GM23338 (cell line): ENCODE data around the gene PRSS21. TPM values are rescaled to one million over a fixed set of nuclear protein-coding genes. Genes with fewer than 3 reads are reported as not detected.

ENCODE experiments used
- ATAC-seq: fragments of 200-7000 bp; cut with Tn5 transposase; 3 replicates; pipeline ENCODE4 v1.9.1; 2020
- DNase-seq: peaks from one replicate; pipeline ENCODE4 v3.0.0-alpha.2; 2015; ENCODE audit warnings: low spot score
- H2AFZ ChIP-seq: fragments of 200-600 bp; sonication (generic); 2 replicates; pipeline ENCODE4 v1.8.0; 2016; ENCODE audit warnings: antibody characterized with exemption, mild to moderate bottlenecking, moderate library complexity
- H3F3A ChIP-seq: fragments of 200-600 bp; sonication (generic); replicated peaks from 2 replicates; pipeline ENCODE4 v1.8.0; 2017; ENCODE audit warnings: antibody characterized with exemption, mixed run types, low read depth
- H3K27ac ChIP-seq: fragments of 200-600 bp; sonication (generic); 2 replicates; pipeline ENCODE4 v1.6.1; 2016; ENCODE audit warnings: low read depth
- H3K27me3 ChIP-seq: fragments of 200-600 bp; sonication (generic); 2 replicates; pipeline ENCODE4 v1.8.0; 2016; ENCODE audit warnings: mild to moderate bottlenecking, mixed run types, moderate library complexity; ENCODE audit not compliant: insufficient read depth
- H3K36me3 ChIP-seq: fragments of 200-600 bp; sonication (generic); 2 replicates; pipeline ENCODE4 v1.8.0; 2016; ENCODE audit warnings: mild to moderate bottlenecking; ENCODE audit not compliant: insufficient read depth
- H3K4me1 ChIP-seq: fragments of 200-600 bp; sonication (generic); 2 replicates; pipeline ENCODE4 v1.8.0; 2016; ENCODE audit warnings: mild to moderate bottlenecking, moderate library complexity; ENCODE audit not compliant: insufficient read depth
- H3K4me2 ChIP-seq: fragments of 200-600 bp; sonication (generic); 2 replicates; pipeline ENCODE4 v1.7.1; 2017; ENCODE audit warnings: mixed run types
- H3K4me3 ChIP-seq: fragments of 200-600 bp; sonication (generic); 2 replicates; pipeline ENCODE4 v1.6.1; 2016; ENCODE audit warnings: mixed run types
- H3K79me2 ChIP-seq: fragments of 200-600 bp; sonication (generic); replicated peaks from 2 replicates; pipeline ENCODE4 v1.8.0; 2017; ENCODE audit warnings: mild to moderate bottlenecking; ENCODE audit not compliant: insufficient read depth
- H3K9me2 ChIP-seq: fragments of 200-600 bp; sonication (generic); 2 replicates; pipeline ENCODE4 v1.8.0; 2017; ENCODE audit not compliant: insufficient read depth
- H4K20me1 ChIP-seq: fragments of 200-600 bp; sonication (generic); replicated peaks from 2 replicates; pipeline ENCODE4 v1.8.0; 2017; ENCODE audit warnings: mild to moderate bottlenecking; ENCODE audit not compliant: insufficient read depth
- H3K27ac Mint-ChIP-seq: 2 replicates; pipeline ENCODE4 v1.8.0; 2020; ENCODE audit warnings: inconsistent platforms, mild to moderate bottlenecking, moderate library complexity, mixed read lengths
- H3K27me3 Mint-ChIP-seq: 3 replicates; pipeline ENCODE4 v1.8.0; 2022; ENCODE audit warnings: low read depth, mild to moderate bottlenecking, moderate library complexity, mixed read lengths, inconsistent platforms; ENCODE audit not compliant: insufficient read depth, poor library complexity
- H3K36me3 Mint-ChIP-seq: 3 replicates; pipeline ENCODE4 v1.8.0; 2021; ENCODE audit warnings: low read depth, mild to moderate bottlenecking, inconsistent platforms, moderate library complexity, mixed read lengths
- H3K4me1 Mint-ChIP-seq: 3 replicates; pipeline ENCODE4 v1.8.0; 2020; ENCODE audit warnings: mild to moderate bottlenecking, inconsistent platforms, mixed read lengths
- H3K4me3 Mint-ChIP-seq: 3 replicates; pipeline ENCODE4 v1.8.0; 2021; ENCODE audit warnings: moderate library complexity, mild to moderate bottlenecking, inconsistent platforms, mixed read lengths
- H3K9me3 Mint-ChIP-seq: 3 replicates; pipeline ENCODE4 v1.8.0; 2020; ENCODE audit warnings: moderate library complexity, mild to moderate bottlenecking, inconsistent platforms, mixed read lengths
- CREB1 ChIP-seq: fragments of 250-450 bp; sonication (Bioruptor Pico); IDR thresholded peaks from 2 replicates; pipeline ENCODE4 v1.5.0; 2020; ENCODE audit warnings: low read depth, mild to moderate bottlenecking, moderate library complexity
- CTCF ChIP-seq, 2 experiments: fragments of 200-600 bp in 1 of 2; sonication (generic) in 1 of 2; conservative IDR thresholded peaks; 2 replicates each; pipeline versions ENCODE4 v1.5.1 to v1.6.1; 2016 to 2017; ENCODE audit warnings: antibody characterized with exemption in 2 of 2, low read depth in 2 of 2, mild to moderate bottlenecking in 2 of 2, moderate library complexity in 1 of 2
- ETS1 ChIP-seq: IDR thresholded peaks from 2 replicates; pipeline ENCODE4 v1.6.1; 2016; ENCODE audit warnings: antibody characterized with exemption
- EZH2 ChIP-seq: fragments of 200-600 bp; sonication (generic); IDR thresholded peaks from one replicate; pipeline ENCODE4 v1.8.0; 2017; ENCODE audit warnings: antibody characterized with exemption, mild to moderate bottlenecking, low read depth; ENCODE audit not compliant: unreplicated experiment
- EZH2phosphoT487 ChIP-seq: fragments of 200-600 bp; sonication (generic); IDR thresholded peaks from one replicate; pipeline ENCODE4 v1.8.1; 2018; ENCODE audit warnings: antibody characterized with exemption; ENCODE audit not compliant: unreplicated experiment
- JUNB ChIP-seq: IDR thresholded peaks from one replicate; pipeline ENCODE4 v1.6.1; 2016; ENCODE audit warnings: antibody characterized with exemption; ENCODE audit not compliant: unreplicated experiment
- NANOG ChIP-seq: IDR thresholded peaks from 2 replicates; pipeline ENCODE4 v1.6.1; 2016; ENCODE audit warnings: antibody characterized with exemption, borderline replicate concordance
- POLR2AphosphoS5 ChIP-seq: IDR thresholded peaks from 2 replicates; pipeline ENCODE4 v1.6.1; 2016; ENCODE audit warnings: antibody characterized with exemption, low read depth
- STAT1 ChIP-seq: IDR thresholded peaks from one replicate; pipeline ENCODE4 v1.6.1; 2016; ENCODE audit warnings: antibody characterized with exemption; ENCODE audit not compliant: unreplicated experiment
- ZNF114 ChIP-seq: fragments of 250-450 bp; sonication (Bioruptor Pico); IDR thresholded peaks from 2 replicates; pipeline ENCODE4 v1.5.0; 2020; ENCODE audit warnings: mild to moderate bottlenecking, moderate library complexity
- ZNF331 ChIP-seq: fragments of 250-450 bp; sonication (Bioruptor Pico); IDR thresholded peaks from 2 replicates; pipeline ENCODE4 v1.5.0; 2020; ENCODE audit warnings: low read depth, mild to moderate bottlenecking, moderate library complexity
- ZNF462 ChIP-seq: fragments of 250-450 bp; sonication (Bioruptor Pico); IDR thresholded peaks from 2 replicates; pipeline ENCODE4 v1.5.0; 2020; ENCODE audit warnings: mild to moderate bottlenecking, moderate library complexity
- polyA plus RNA-seq: library from polyadenylated mRNA; unstranded; fragments of >200 nt; fragmentation: Nextera tagmentation; extraction: Ambion mirVana; gene quantifications from 2 replicates; pipeline ENCODE4 v1.2.1, GENCODE V29; 2016
- total RNA-seq: library from RNA; depleted of rRNA; stranded (reverse); fragments of >200 nt; shearing (Covaris generic); gene quantifications from 2 replicates; pipeline ENCODE4 v1.2.3, GENCODE V29; 2014

Gene PRSS21
- total and polyA plus RNA-seq, 2 experiments from 2014 or later, result 2.4 to 3.1 TPM

DNA sequence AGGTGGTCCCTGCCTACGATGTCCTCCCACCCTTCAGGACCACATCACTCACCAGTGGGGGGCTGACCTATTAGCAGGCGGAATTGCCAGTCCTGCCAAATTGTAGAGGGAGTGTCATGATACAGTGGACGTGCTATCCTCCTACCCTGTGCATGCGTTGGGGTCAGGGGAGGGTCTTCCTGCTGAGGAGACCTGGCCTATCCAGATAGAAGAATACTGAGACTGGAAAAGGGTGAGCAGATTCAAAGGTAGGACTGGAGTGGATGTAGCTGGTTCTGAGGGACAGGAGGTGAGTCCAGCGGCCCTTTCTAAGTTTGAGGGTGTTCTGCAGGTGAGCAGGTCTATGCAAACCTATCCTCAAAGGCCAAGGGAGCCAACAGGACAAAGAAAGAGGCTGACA lies 10.8 kb upstream of the PRSS21 start:
- Mint-ChIP-seq H3K4me3 (no peak overlapping the region), H3K36me3 (no peaks in the 10 kb centered on the region), H3K27me3 (peaks cover 14% of the 10 kb centered on the region), H3K9me3 (peaks cover 8% of the 10 kb centered on the region; the same call in 2 of the 3 replicates), H3K27ac (no peak overlapping the region), H3K4me1 (no peaks in the 10 kb centered on the region; the same call in 2 of the 3 replicates)
- ATAC-seq, result no peak
- Histone ChIP-seq H3K4me2 (no peak overlapping the region), H3K27ac (no peak overlapping the region), H3F3A (no peaks in the 10 kb centered on the region), H3K36me3 (no peaks in the 10 kb centered on the region), H3K9me2 (no peaks in the 10 kb centered on the region), H3K27me3 (no peaks in the 10 kb centered on the region), H2AFZ (no peak overlapping the region), H4K20me1 (no peaks in the 10 kb centered on the region), H3K79me2 (no peaks in the 10 kb centered on the region), H3K4me1 (no peaks in the 10 kb centered on the region), H3K4me3 (no peak overlapping the region)
- TF ChIP-seq STAT1, result no peak
- no peak for TF ChIP-seq JUNB
- no peak for TF ChIP-seq CREB1 (CRISPR knock-in tag)
- DNase-seq, result no peak

GRCh38 chr16:2808181-2808580 lies 8.9 kb upstream of the PRSS21 start:
- H3K27me3 Mint-ChIP-seq, result peaks cover 16% of the 10 kb centered on the region
- Histone ChIP-seq H3K4me3 (no peak overlapping the region), H3K4me1 (no peaks in the 10 kb centered on the region; the same call in 1 of the 2 replicates), H3K9me2 (no peaks in the 10 kb centered on the region), H3K36me3 (no peaks in the 10 kb centered on the region), H3K4me2 (no peak overlapping the region), H3F3A (no peaks in the 10 kb centered on the region), H4K20me1 (no peaks in the 10 kb centered on the region), H3K27me3 (no peaks in the 10 kb centered on the region), H2AFZ (no peak overlapping the region), H3K79me2 (no peaks in the 10 kb centered on the region), H3K27ac (no peak overlapping the region)
- H3K27ac Mint-ChIP-seq, result no peak overlapping the region
- DNase-seq, result no peak
- peaks cover under 1% of the 10 kb centered on the region; the same call in 2 of the 3 replicates for H3K9me3 Mint-ChIP-seq
- no peak for ATAC-seq
- H3K36me3 Mint-ChIP-seq, result no peaks in the 10 kb centered on the region
- no peak overlapping the region for H3K4me3 Mint-ChIP-seq
- no peaks in the 10 kb centered on the region; the same call in 2 of the 3 replicates for H3K4me1 Mint-ChIP-seq
- TF ChIP-seq ETS1, result no peak
- TF ChIP-seq CREB1 (CRISPR knock-in tag), result no peak
- no peak for TF ChIP-seq POLR2AphosphoS5
- no peak for TF ChIP-seq CTCF (conservative IDR thresholded peaks at IDR 0.05; ENCODE audit: low read depth in 2 of 2)
- no peak for TF ChIP-seq ZNF114 (CRISPR knock-in tag)
- TF ChIP-seq ZNF331 (CRISPR knock-in tag), result no peak
- no peak for TF ChIP-seq EZH2
- TF ChIP-seq EZH2phosphoT487, result no peak
- no peak for TF ChIP-seq ZNF462
- TF ChIP-seq NANOG, result no peak
- TF ChIP-seq STAT1, result no peak
